ENCODE data around the gene CRELD2. TPM values are rescaled to one million over a fixed set of nuclear protein-coding genes. Genes with fewer than 3 reads are reported as not detected.

Gene CRELD2
- polyA plus RNA-seq, 1 donor from 2014 or later: 83.2 TPM

- Histone ChIP-seq H3K9ac (ENCODE audit: low read length) (no peak overlapping the region), H3K9me2 (ENCODE audit: insufficient read depth, low read length) (no peaks in the 10 kb centered on the region), H3K4me2 (ENCODE audit: low read length) (no peak overlapping the region), H3K79me2 (replicated peaks; ENCODE audit: insufficient read depth, low read length) (no peaks in the 10 kb centered on the region), H3K4me3 (ENCODE audit: low read length) (no peak overlapping the region), H3K27ac (ENCODE audit: low read length) (no peak overlapping the region), H3F3A (ENCODE audit: insufficient read depth, low read length, poor library complexity, severe bottlenecking) (no peaks in the 10 kb centered on the region), H3K27me3 (ENCODE audit: insufficient read depth, low read depth, low read length) (no peaks in the 10 kb centered on the region), H3K36me3 (ENCODE audit: insufficient read depth, low read length) (no peaks in the 10 kb centered on the region), H3K9me3 (ENCODE audit: low read length) (no peaks in the 10 kb centered on the region), H2AFZ (ENCODE audit: low read depth, low read length) (no peak overlapping the region), H4K20me1 (ENCODE audit: insufficient read depth) (peaks cover 2% of the 10 kb centered on the region)
- TF ChIP-seq MXI1 (conservative IDR thresholded peaks at IDR 0.05; ENCODE audit: poor library complexity, severe bottlenecking): no peak
Measured at GRCh38 chr22:49924113-49924833, 5.8 kb downstream of the CRELD2 start.

GRCh38 chr22:49925525-49926128 lies 7.2 kb downstream of the CRELD2 start:
- no peaks in the 10 kb centered on the region for H3K79me2 ChIP-seq (replicated peaks; ENCODE audit: insufficient read depth, low read length)
- H4K20me1 ChIP-seq (ENCODE audit: insufficient read depth): no peaks in the 10 kb centered on the region
- H3K4me2 ChIP-seq (ENCODE audit: low read length): no peak overlapping the region
- no peaks in the 10 kb centered on the region for H3K9me3 ChIP-seq (ENCODE audit: low read length)
- no peaks in the 10 kb centered on the region for H3K36me3 ChIP-seq (ENCODE audit: insufficient read depth, low read length)
- H3K4me3 ChIP-seq (ENCODE audit: low read length): no peak overlapping the region
- H3K27ac ChIP-seq (ENCODE audit: low read length): no peak overlapping the region
- H3F3A ChIP-seq (ENCODE audit: insufficient read depth, low read length, poor library complexity, severe bottlenecking): no peaks in the 10 kb centered on the region
- no peaks in the 10 kb centered on the region for H3K27me3 ChIP-seq (ENCODE audit: insufficient read depth, low read depth, low read length)
- TF ChIP-seq POLR2AphosphoS5 (IDR thresholded peaks at IDR 0.05) (no peak), MXI1 (conservative IDR thresholded peaks at IDR 0.05; ENCODE audit: poor library complexity, severe bottlenecking) (no peak), CTCF (IDR thresholded peaks at IDR 0.05; ENCODE audit: poor library complexity, severe bottlenecking) (no peak), EZH2 (IDR thresholded peaks at IDR 0.05; ENCODE audit: borderline replicate concordance, insufficient read depth, low read length, poor library complexity, severe bottlenecking) (no peak), REST (IDR thresholded peaks at IDR 0.05; ENCODE audit: borderline replicate concordance) (no peak), EP300 (conservative IDR thresholded peaks at IDR 0.05; ENCODE audit: poor library complexity, severe bottlenecking) (no peak), RAD21 (conservative IDR thresholded peaks at IDR 0.05) (no peak), TAF1 (IDR thresholded peaks at IDR 0.05; ENCODE audit: low read depth) (no peak), SMC3 (conservative IDR thresholded peaks at IDR 0.05; ENCODE audit: poor library complexity) (no peak)
- H3K9me2 ChIP-seq (ENCODE audit: insufficient read depth, low read length): no peaks in the 10 kb centered on the region
- no peak overlapping the region for H2AFZ ChIP-seq (ENCODE audit: low read depth, low read length)
- H3K9ac ChIP-seq (ENCODE audit: low read length): no peak overlapping the region

All from neural cell (in vitro differentiated cells).